GM19452 (cell line): Measurements from ENCODE around the gene PTPN4.

Source experiments
- ATAC-seq: cut with Tn5 transposase; IDR thresholded peaks from one replicate; pipeline ENCODE4 v1.9.1; 2021; ENCODE audit not compliant: unreplicated experiment

The PTPN4 gene

GRCh38 chr2:119852214-119852613 is 92.5 kb downstream of the PTPN4 start:
- no peak for ATAC-seq

- ATAC-seq: no peak
These were observed 94.2 kb downstream of the PTPN4 start for GRCh38 chr2:119853777-119854399.

- no peak for ATAC-seq
These were observed 96.8 kb downstream of the PTPN4 start for GRCh38 chr2:119856469-119856901.

GRCh38 chr2:119857742-119858141 is 98.0 kb downstream of the PTPN4 start:
- ATAC-seq: no peak

- ATAC-seq: no peak
These were observed 99.8 kb downstream of the PTPN4 start for GRCh38 chr2:119859528-119859927.

GRCh38 chr2:119860924-119861323 is 101.2 kb downstream of the PTPN4 start:
- no peak for ATAC-seq

GRCh38 chr2:119862127-119862889 is 102.6 kb downstream of the PTPN4 start:
- ATAC-seq: peak; percentile 77

- ATAC-seq: peak; percentile 56
These were observed 104.6 kb downstream of the PTPN4 start for GRCh38 chr2:119864318-119864717.

GRCh38 chr2:119871725-119872124 is 112.0 kb downstream of the PTPN4 start:
- ATAC-seq: no peak

GRCh38 chr2:119873350-119874315 is 113.9 kb downstream of the PTPN4 start:
- no peak for ATAC-seq

GRCh38 chr2:119879502-119879901 is 119.8 kb downstream of the PTPN4 start:
- peak; percentile 75 for ATAC-seq

GRCh38 chr2:119888680-119889079 is 129.0 kb downstream of the PTPN4 start:
- ATAC-seq: no peak

- no peak for ATAC-seq
These were observed 138.1 kb downstream of the PTPN4 start for GRCh38 chr2:119897736-119898395.

GRCh38 chr2:119901013-119901412 is 141.3 kb downstream of the PTPN4 start:
- ATAC-seq: no peak

GRCh38 chr2:119910566-119910965 is 150.8 kb downstream of the PTPN4 start:
- no peak for ATAC-seq

- no peak for ATAC-seq
These were observed 154.5 kb downstream of the PTPN4 start for GRCh38 chr2:119914266-119914665.

- no peak for ATAC-seq
These were observed 162.1 kb downstream of the PTPN4 start for GRCh38 chr2:119921825-119922224.

GRCh38 chr2:119922699-119923098 is 163.0 kb downstream of the PTPN4 start:
- ATAC-seq: no peak

- ATAC-seq: no peak
These were observed 169.8 kb downstream of the PTPN4 start for GRCh38 chr2:119929537-119929936.

GRCh38 chr2:119932809-119933208 is 173.1 kb downstream of the PTPN4 start:
- ATAC-seq: no peak

GRCh38 chr2:119934319-119934718 is 174.6 kb downstream of the PTPN4 start:
- ATAC-seq: no peak
